ENCODE results near the gene GATAD2B. TPM values are rescaled to one million over a fixed set of nuclear protein-coding genes. Genes with fewer than 3 reads are reported as not detected.

Gene GATAD2B
- total RNA-seq, 1 experiment from 2014 or later, result 8.9 TPM

DNA sequence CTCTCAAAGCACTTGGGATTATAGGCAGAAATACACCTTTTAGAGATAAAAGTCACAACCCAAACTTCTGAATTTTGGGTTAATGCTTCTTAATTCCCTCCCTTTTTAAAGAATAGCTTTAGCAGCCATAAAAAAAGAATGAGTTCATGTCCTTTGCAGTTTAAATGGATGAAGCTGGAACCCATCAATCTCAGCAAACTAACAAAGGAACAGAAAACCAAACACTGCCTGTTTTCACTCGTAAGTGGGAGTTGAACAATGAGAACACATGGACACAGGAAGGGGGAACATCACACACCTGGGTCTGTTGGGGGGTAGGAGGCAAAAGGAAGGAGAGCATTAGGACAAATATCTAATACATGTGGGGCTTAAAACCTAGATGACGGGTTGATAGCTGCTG lies 91.7 kb downstream of the GATAD2B start:
- Histone ChIP-seq H3K36me3 (replicated peaks; ENCODE audit: control insufficient read depth, insufficient read depth, low read length) (peaks cover 4% of the 10 kb centered on the region), H3K27me3 (ENCODE audit: control insufficient read depth, insufficient read depth, low read length) (no peaks in the 10 kb centered on the region), H3K4me3 (ENCODE audit: insufficient read depth, low read depth, low read length) (no peak overlapping the region)
- DNase-seq, result no peak

DNA sequence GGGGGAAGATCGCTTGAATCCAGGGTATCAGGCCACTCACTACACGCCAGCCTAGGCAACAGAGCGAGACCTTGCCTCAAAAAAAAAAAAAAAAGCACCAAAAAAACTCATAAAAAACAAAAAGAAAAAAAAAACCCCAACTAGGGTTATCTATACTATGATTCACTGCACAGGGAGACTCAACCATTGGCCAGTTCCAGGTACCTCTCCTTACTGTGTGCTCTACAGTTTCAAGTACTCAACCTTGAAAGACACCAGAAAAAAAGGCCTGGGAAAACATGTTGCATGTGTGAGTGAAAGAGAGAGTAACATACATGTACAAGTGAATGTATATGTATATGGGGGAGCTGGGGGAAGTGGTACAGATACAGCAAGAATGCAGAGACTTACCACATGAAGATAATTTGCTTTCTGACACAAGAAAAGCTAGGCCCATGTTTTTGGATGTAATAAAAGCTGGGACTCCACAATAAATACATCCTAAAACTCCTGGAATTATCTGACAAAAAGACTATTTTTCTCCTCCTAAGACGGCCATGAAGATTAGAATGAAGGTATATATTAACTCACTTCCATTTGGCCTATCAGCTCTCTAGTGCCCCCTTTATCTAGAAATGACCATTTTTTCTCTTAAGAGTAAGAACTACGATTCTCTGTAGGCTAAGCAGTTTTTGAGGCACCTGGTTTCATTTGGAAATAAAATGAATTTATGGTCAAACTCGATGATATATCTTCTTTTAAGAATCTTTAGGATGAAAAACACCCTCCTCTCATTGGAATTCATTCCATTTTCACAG lies 95.4 kb downstream of the GATAD2B start:
- Histone ChIP-seq H3K27me3 (ENCODE audit: control insufficient read depth, insufficient read depth, low read length) (no peaks in the 10 kb centered on the region), H3K4me3 (ENCODE audit: insufficient read depth, low read depth, low read length) (no peak overlapping the region), H3K36me3 (replicated peaks; ENCODE audit: control insufficient read depth, insufficient read depth, low read length) (peaks cover 7% of the 10 kb centered on the region)
- DNase-seq, result no peak

DNA sequence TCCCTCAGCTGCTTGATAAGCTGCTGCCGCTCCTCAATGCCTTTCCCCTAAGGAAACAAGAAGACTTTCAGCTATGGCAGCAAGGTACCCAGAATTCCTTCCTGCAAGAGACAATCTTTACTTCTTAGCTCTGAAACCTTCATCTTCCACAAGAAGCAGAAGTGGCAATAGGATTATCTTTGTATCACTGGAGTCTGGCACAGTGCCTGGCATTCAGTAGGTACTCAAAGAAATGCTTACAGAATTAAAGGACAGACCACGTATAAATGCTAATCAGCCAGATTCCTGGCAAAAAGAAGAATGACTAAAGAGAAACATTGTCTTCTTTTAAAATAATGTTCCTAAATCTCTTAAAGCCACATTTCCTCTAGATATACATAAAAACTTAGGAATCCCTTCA lies 103.9 kb downstream of the GATAD2B start:
- Histone ChIP-seq H3K36me3 (replicated peaks; ENCODE audit: control insufficient read depth, insufficient read depth, low read length) (peaks cover 25% of the 10 kb centered on the region), H3K27me3 (ENCODE audit: control insufficient read depth, insufficient read depth, low read length) (no peaks in the 10 kb centered on the region), H3K4me3 (ENCODE audit: insufficient read depth, low read depth, low read length) (no peak overlapping the region)
- DNase-seq, result no peak

DNA sequence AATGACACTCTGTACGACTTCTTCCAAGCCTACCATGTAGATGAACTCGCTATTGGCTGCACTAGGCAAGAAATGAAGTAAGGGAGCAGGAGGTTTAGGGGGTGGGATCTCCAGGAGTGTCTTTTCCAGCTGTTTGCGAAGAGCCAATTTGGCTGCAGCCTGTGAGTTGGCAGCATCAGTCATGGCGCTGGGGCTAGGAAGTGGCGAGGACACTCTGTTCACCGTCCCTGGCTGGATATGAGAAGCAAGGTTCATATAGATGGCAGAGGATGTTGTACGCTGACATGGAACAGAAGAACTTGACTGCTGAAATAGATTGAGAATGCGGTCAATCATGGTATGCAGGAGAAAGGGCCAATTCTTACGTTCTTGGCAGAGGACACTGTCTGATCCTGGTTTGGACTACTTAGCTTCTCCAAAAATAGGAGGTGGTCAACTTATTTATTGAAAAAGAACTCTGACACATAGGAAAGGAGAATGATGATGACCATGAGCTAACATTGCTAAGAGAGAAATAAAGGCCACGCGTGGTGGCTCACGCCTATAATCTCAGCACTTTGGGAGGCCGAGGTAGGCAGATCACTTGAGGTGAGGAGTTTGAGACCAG lies 106.4 kb downstream of the GATAD2B start:
- Histone ChIP-seq H3K36me3 (replicated peaks; ENCODE audit: control insufficient read depth, insufficient read depth, low read length) (peaks cover 43% of the 10 kb centered on the region), H3K4me3 (ENCODE audit: insufficient read depth, low read depth, low read length) (no peak overlapping the region), H3K27me3 (ENCODE audit: control insufficient read depth, insufficient read depth, low read length) (no peaks in the 10 kb centered on the region)
- DNase-seq, result no peak

DNA sequence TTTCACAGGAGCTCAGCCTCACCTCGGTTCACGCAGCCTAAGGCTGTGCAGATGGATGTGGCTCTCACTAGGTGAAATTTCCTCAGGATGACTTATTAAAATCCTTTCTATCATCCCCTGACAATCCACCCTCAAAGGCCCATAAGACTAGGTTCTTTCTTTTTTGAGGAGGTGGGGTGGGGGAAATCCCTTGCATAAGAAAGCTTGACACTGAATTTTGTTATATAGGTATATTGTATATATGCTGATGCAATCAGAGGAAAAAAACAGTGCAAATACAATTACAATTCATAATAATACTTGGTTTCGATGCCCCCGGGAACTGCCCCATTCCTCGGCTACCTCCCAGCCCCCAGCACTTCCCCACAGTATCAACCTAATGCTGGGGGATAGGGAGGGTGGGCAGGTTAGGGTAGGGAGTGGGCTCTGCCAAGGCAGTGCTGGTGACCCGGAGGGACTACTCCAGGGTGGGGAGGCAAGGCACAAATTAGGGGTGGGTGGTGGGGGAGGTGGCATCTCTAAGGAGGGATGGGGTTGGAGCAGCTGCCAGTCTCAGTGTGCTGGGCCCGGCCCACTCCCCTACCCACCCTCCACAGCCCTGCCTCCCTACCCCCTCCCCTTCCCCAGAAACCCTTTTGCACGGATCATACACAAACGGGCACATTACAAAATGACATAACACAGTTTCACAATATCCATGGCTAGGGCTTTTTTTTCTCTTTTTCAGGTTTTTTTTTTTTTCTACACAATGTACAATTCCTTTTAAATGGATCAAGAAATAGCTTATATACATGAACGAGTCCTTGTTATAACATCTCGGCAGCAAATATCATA lies 116.7 kb downstream of the GATAD2B start:
- Histone ChIP-seq H3K36me3 (replicated peaks; ENCODE audit: control insufficient read depth, insufficient read depth, low read length) (peaks cover 6% of the 10 kb centered on the region), H3K27me3 (ENCODE audit: control insufficient read depth, insufficient read depth, low read length) (no peaks in the 10 kb centered on the region), H3K4me3 (ENCODE audit: insufficient read depth, low read depth, low read length) (no peak overlapping the region)
- no peak for DNase-seq

DNA sequence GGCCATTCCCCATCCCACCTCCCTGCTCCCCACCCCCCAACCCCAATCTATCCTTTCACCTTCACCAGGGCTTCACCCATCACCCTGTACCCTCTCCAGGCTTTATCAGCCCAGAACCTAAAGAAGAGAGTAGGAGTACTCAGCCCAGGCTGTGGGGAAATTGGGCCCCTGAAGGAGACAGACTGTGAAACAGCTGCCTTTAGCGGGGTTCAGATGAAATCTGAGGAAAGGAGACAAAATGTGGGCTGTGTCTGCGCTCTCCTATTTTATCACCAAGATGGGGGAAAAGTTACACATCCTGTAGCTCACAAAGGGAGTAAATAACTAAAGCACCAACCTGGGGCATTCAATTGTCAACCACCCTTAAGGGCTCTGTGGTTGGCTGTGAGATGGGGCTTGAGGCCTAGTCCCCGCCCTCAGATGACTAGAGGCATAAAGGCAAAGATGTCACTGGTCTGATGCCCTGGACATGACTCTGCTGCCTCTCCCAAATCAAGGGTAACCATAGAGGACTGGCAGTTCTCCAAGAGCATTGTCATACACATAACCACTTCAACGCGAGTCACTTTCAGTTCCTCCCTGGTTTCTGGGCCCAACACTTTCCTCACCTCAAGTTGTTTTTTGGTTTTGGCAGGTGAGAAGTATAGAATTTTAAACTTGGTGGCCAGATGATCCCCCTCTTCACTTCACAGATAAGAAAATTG lies 117.6 kb downstream of the GATAD2B start:
- Histone ChIP-seq H3K36me3 (replicated peaks; ENCODE audit: control insufficient read depth, insufficient read depth, low read length) (peaks cover 5% of the 10 kb centered on the region), H3K4me3 (ENCODE audit: insufficient read depth, low read depth, low read length) (no peak overlapping the region), H3K27me3 (ENCODE audit: control insufficient read depth, insufficient read depth, low read length) (no peaks in the 10 kb centered on the region)
- DNase-seq, result no peak

DNA sequence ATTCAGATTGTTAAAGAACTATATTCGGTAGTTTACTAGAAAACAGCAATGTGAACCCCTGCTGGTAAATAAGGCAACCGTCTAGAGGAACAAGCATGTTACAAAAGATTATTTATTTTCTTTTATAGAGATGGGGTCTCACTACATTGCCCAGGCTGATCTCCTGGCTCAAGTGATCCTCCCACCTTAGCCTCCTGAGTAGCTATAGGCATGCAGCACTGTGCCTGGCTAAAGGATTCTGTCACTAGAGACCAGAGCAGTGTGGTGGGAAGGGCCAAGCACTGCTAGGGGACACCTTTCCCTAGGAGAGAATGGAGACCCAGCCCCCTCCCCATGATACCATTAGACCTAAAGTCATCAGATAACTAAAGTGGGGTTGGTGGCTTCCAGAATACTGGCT lies 118.7 kb downstream of the GATAD2B start:
- H3K36me3 ChIP-seq (replicated peaks; ENCODE audit: control insufficient read depth, insufficient read depth, low read length), result peaks cover 1% of the 10 kb centered on the region
- no peak for DNase-seq
- no peaks in the 10 kb centered on the region for H3K27me3 ChIP-seq (ENCODE audit: control insufficient read depth, insufficient read depth, low read length)
- H3K4me3 ChIP-seq (ENCODE audit: insufficient read depth, low read depth, low read length), result no peak overlapping the region

DNA sequence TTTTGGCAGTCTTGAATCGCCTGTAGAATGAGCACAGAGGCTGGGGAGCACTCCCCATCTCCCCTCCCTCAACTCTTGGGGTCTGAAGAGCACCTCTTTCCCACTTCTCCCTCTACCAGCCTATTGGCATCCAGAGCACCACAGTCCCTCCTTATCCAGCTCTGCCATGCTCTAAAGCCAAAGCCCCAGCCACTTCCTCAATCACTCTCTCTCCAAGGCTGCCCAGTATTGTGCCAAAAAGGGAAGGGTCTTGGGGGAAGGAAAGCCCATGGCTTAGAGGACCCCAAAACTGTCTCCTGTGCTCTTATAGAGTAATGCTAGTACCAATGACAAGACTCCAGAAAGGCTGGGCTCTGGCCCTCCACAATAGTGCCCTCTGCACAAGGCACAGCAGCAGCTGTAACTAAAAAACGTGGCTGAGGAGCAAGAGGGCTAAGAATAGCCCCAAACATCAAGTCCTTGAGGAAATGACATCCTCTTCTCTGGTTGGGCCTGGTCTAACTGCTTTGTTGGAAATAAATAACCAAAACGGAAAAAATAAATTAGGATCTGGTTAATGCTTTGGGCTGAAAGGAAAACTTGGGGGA lies 119.2 kb downstream of the GATAD2B start:
- Histone ChIP-seq H3K36me3 (replicated peaks; ENCODE audit: control insufficient read depth, insufficient read depth, low read length) (peaks cover 1% of the 10 kb centered on the region), H3K4me3 (ENCODE audit: insufficient read depth, low read depth, low read length) (no peak overlapping the region), H3K27me3 (ENCODE audit: control insufficient read depth, insufficient read depth, low read length) (no peaks in the 10 kb centered on the region)
- DNase-seq, result no peak

DNA sequence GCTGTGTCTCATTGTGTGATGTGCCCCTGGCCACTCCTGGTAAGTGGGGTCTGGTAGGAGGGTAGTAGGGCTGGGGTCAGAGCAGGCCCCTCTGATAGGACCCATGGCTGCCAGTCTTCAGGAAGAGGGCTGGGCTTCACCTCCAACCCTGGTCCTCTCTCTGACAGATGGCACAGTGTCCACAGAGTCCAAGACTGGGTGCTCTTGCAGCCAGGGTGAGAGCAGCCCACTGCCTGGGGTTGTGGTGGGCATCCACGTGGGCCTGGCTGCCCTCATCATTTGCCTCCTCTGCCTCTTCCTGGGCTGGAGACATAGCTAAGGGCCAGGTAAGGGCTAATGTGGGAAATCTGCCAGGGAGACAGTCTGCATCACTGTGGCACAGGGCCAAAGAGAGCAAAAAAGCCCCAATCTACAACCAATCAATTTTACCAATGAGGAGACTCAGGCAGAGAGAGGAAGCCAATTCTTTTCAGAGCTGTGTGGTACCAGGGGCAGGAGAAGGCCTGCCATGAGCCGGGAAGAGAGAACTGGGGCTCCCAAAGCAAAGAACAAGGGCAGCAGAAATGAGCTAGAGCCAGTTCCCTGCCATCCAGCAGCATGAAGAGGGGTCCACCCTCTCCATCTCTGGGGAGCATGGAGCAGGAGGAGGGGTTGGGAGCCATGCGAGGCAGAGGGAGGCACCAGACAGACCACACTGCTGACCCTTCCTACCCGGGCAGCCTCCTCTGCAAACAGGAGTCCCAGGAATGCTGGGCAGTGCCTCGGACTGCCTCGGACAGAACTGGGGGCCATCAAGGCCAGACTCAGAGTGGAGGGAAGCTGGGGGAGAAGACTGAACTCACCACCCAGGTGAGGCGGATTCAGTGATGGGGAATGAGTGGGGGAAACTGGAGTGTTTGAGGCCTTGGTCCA lies 120.7 kb downstream of the GATAD2B start:
- no peak for DNase-seq

DNA sequence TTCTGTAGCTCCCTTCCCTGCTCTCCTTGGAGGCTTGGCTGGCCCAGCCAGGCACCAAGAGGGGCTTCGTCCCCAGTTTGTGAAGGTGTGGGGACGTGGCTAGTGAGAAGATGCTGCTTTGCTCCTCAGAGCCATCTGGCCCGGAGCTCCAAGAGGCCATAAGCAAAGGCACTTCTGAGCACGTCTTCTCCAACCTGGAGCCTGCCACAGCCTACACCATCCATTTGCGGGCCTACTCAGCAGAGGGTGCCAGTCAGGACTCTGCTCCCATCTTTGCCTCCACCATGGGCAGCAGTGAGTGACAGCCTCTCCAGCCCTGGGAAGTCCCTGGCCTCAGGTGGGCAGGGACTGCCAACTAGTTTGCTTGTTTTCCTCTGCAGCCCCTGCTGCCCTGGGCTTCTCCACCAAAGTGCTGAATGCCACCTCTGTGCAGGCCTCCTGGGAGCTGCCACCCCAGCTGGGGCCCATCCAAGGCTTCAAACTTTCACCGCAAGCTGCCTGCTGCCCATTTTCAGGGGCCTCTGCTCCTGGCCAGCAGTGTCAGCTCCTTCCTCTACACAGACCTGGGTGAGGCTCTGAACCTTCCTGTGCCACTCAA lies 121.6 kb downstream of the GATAD2B start:
- Histone ChIP-seq H3K4me3 (ENCODE audit: insufficient read depth, low read depth, low read length) (no peak overlapping the region), H3K27me3 (ENCODE audit: control insufficient read depth, insufficient read depth, low read length) (no peaks in the 10 kb centered on the region), H3K36me3 (replicated peaks; ENCODE audit: control insufficient read depth, insufficient read depth, low read length) (no peaks in the 10 kb centered on the region; the same call in none of the 2 replicates)
- DNase-seq, result peak; percentile 27

More for the DNA sequence above, 120.7 kb downstream of the GATAD2B start:
- Histone ChIP-seq H3K36me3 (replicated peaks; ENCODE audit: control insufficient read depth, insufficient read depth, low read length) (no peaks in the 10 kb centered on the region; the same call in none of the 2 replicates), H3K4me3 (ENCODE audit: insufficient read depth, low read depth, low read length) (no peak overlapping the region), H3K27me3 (ENCODE audit: control insufficient read depth, insufficient read depth, low read length) (no peaks in the 10 kb centered on the region)

DNA sequence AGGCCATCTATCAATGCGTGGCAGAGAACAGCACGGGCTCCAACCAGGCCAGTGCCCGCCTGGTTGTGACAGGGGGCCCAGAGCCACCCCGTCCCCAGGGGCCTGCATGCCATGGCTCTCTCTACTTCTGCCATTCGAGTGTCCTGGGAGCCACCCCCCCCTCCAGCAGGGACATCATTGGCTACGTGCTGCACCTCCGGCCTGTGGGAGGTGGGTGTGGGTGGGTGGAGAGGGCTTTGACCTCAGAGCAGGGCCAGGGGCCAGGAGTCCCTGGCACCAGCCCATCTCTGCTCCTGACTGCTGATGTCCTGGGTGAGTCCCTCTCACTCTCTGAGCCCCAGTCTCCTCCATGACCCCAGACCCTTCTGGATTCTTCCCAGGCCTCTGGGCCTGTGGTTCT lies 122.3 kb downstream of the GATAD2B start:
- Histone ChIP-seq H3K27me3 (ENCODE audit: control insufficient read depth, insufficient read depth, low read length) (no peaks in the 10 kb centered on the region), H3K36me3 (replicated peaks; ENCODE audit: control insufficient read depth, insufficient read depth, low read length) (no peaks in the 10 kb centered on the region; the same call in none of the 2 replicates), H3K4me3 (ENCODE audit: insufficient read depth, low read depth, low read length) (no peak overlapping the region)
- DNase-seq, result peak; percentile 54

DNA sequence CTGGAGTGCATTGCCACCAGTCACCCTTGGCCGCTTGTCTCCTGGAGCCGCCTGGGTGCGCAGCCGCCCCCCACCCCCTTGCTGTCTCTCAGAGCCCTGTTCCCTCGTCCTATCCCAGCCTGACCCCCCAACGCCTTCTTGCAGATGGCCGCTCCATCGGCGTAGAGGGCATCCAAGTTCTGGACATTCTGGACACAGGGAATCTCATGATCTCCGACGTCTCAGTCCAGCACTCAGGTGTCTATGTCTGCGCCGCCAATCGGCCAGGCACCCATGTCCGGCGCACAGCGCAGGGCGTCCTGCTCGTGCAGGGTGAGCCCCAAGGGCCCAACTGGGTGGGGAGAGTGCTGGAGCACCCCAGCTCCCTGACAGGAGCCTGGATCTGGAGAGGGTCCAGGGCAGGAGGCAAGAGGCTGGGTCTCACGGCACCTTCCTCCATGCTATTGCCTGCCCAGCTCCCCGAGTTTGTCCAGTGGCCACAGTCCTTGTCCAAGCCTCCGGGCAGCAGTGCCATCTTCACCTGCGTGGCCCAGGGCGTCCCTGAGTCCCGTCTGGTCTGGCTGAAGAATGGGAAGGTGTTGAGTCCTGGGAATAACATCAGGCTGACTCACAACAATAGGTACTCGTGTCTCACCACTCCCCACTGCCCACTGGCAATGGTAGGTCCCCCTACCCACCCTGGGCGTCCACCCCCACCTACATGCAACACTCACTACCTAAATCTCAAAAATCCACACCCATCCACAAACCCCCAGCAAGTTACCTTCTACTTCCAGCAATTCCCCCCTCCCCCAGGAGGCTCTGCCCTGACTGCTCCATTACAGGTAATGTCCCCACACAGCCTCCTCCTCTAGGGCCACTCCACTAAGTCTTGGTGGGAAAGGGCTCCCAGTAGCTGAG lies 123.0 kb downstream of the GATAD2B start:
- H3K27me3 ChIP-seq (ENCODE audit: control insufficient read depth, insufficient read depth, low read length), result no peaks in the 10 kb centered on the region
- peak; percentile 49 for DNase-seq
- H3K4me3 ChIP-seq (ENCODE audit: insufficient read depth, low read depth, low read length), result no peak overlapping the region
- H3K36me3 ChIP-seq (replicated peaks; ENCODE audit: control insufficient read depth, insufficient read depth, low read length), result no peaks in the 10 kb centered on the region; the same call in none of the 2 replicates
